ENCODE results near the gene PTGFR.

PTGFR gene

DNA sequence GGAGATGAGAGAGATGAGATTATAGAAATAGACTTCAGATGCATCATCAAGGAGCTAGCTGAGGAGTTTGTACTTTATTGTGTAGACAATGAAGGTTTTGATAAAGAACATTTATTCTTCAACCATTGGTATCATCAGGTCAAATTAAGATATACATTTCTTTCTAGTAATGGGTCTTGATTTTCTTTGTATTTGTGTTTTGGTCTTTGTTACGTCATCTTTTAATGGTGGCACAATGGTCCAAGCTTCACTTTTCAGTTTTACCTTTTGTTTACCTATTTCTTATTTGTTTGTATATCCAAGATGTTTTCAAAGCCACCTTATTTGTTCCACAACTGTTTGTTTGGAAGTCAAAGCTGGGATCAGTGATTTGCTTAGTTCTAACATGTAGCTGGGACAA, 44.5 kb downstream of the PTGFR start:
- Histone ChIP-seq H3K9me2 (replicated peaks; ENCODE audit: low read depth, low read length) (no peaks in the 10 kb centered on the region), H3F3A (ENCODE audit: low read depth) (no peaks in the 10 kb centered on the region), H3K9me3 (ENCODE audit: insufficient read depth, low read depth, low read length) (no peaks in the 10 kb centered on the region), H2AFZ (ENCODE audit: low read length) (no peak overlapping the region), H3K27me3 (ENCODE audit: insufficient read depth, low read length, poor library complexity, severe bottlenecking) (no peaks in the 10 kb centered on the region), H4K20me1 (ENCODE audit: insufficient read depth, low read length, poor library complexity, severe bottlenecking) (no peaks in the 10 kb centered on the region), H3K4me1 (ENCODE audit: insufficient read depth, low read length, poor library complexity, severe bottlenecking) (no peaks in the 10 kb centered on the region), H3K4me3 (ENCODE audit: low read length, poor library complexity, severe bottlenecking) (no peak overlapping the region), H3K4me2 (ENCODE audit: low read depth, low read length, poor library complexity, severe bottlenecking) (no peak overlapping the region), H3K79me2 (ENCODE audit: insufficient read depth, low read length) (no peaks in the 10 kb centered on the region), H3K36me3 (ENCODE audit: insufficient read depth, low read length) (no peaks in the 10 kb centered on the region), H3K9ac (ENCODE audit: low read depth, low read length, poor library complexity, severe bottlenecking) (no peak overlapping the region)
- TF ChIP-seq, protein P1, sequence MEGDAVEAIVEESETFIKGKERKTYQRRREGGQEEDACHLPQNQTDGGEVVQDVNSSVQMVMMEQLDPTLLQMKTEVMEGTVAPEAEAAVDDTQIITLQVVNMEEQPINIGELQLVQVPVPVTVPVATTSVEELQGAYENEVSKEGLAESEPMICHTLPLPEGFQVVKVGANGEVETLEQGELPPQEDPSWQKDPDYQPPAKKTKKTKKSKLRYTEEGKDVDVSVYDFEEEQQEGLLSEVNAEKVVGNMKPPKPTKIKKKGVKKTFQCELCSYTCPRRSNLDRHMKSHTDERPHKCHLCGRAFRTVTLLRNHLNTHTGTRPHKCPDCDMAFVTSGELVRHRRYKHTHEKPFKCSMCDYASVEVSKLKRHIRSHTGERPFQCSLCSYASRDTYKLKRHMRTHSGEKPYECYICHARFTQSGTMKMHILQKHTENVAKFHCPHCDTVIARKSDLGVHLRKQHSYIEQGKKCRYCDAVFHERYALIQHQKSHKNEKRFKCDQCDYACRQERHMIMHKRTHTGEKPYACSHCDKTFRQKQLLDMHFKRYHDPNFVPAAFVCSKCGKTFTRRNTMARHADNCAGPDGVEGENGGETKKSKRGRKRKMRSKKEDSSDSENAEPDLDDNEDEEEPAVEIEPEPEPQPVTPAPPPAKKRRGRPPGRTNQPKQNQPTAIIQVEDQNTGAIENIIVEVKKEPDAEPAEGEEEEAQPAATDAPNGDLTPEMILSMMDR (conservative IDR thresholded peaks at IDR 0.05; ENCODE audit: low read length), result no peak
- TF ChIP-seq EZH2phosphoT487 (IDR thresholded peaks at IDR 0.05; ENCODE audit: borderline replicate concordance), result no peak

DNA sequence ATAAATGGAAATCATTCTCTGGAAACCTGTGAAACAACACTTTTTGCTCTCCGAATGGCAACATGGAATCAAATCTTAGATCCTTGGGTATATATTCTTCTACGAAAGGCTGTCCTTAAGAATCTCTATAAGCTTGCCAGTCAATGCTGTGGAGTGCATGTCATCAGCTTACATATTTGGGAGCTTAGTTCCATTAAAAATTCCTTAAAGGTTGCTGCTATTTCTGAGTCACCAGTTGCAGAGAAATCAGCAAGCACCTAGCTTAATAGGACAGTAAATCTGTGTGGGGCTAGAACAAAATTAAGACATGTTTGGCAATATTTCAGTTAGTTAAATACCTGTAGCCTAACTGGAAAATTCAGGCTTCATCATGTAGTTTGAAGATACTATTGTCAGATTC, 45.7 kb downstream of the PTGFR start:
- no peak for TF ChIP-seq EZH2phosphoT487 (IDR thresholded peaks at IDR 0.05; ENCODE audit: borderline replicate concordance)
- TF ChIP-seq, protein P1 (conservative IDR thresholded peaks at IDR 0.05; ENCODE audit: low read length), result no peak

DNA sequence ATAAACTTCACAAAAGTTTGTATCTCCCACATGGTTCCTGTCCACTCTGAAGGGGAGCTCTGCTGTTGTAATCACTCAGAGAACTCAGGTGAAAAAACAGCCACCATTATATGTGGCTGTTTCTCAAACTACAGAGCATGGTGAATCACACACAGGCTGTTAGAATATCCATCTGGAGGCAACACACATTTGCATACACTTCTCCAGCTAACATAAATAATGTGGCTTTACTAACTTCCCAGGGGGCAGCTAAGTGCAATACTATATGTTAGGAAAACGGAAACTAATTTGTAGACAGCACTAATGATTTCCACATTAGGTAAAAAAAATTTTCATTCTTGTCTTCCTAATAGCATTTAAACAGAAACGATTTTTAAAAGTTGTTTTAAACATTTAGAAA, 49.3 kb downstream of the PTGFR start:
- H2AFZ ChIP-seq (ENCODE audit: low read length), result no peak overlapping the region
- no peak for TF ChIP-seq EZH2phosphoT487 (IDR thresholded peaks at IDR 0.05; ENCODE audit: borderline replicate concordance)
- TF ChIP-seq, protein P1 (conservative IDR thresholded peaks at IDR 0.05; ENCODE audit: low read length), result no peak
- H4K20me1 ChIP-seq (ENCODE audit: insufficient read depth, low read length, poor library complexity, severe bottlenecking), result no peaks in the 10 kb centered on the region
- no peaks in the 10 kb centered on the region for H3K27me3 ChIP-seq (ENCODE audit: insufficient read depth, low read length, poor library complexity, severe bottlenecking)
- H3K36me3 ChIP-seq (ENCODE audit: insufficient read depth, low read length), result no peaks in the 10 kb centered on the region
- H3F3A ChIP-seq (ENCODE audit: low read depth), result no peaks in the 10 kb centered on the region
- no peaks in the 10 kb centered on the region for H3K9me3 ChIP-seq (ENCODE audit: insufficient read depth, low read depth, low read length)
- H3K4me1 ChIP-seq (ENCODE audit: insufficient read depth, low read length, poor library complexity, severe bottlenecking), result no peaks in the 10 kb centered on the region
- H3K79me2 ChIP-seq (ENCODE audit: insufficient read depth, low read length), result no peaks in the 10 kb centered on the region
- H3K9me2 ChIP-seq (replicated peaks; ENCODE audit: low read depth, low read length), result no peaks in the 10 kb centered on the region
- H3K4me3 ChIP-seq (ENCODE audit: low read length, poor library complexity, severe bottlenecking), result no peak overlapping the region
- no peak overlapping the region for H3K9ac ChIP-seq (ENCODE audit: low read depth, low read length, poor library complexity, severe bottlenecking)
- no peak overlapping the region for H3K4me2 ChIP-seq (ENCODE audit: low read depth, low read length, poor library complexity, severe bottlenecking)

More for the DNA sequence above, 45.7 kb downstream of the PTGFR start:
- Histone ChIP-seq H3K27me3 (ENCODE audit: insufficient read depth, low read length, poor library complexity, severe bottlenecking) (no peaks in the 10 kb centered on the region), H4K20me1 (ENCODE audit: insufficient read depth, low read length, poor library complexity, severe bottlenecking) (no peaks in the 10 kb centered on the region), H3K36me3 (ENCODE audit: insufficient read depth, low read length) (no peaks in the 10 kb centered on the region), H3F3A (ENCODE audit: low read depth) (no peaks in the 10 kb centered on the region), H3K4me3 (ENCODE audit: low read length, poor library complexity, severe bottlenecking) (no peak overlapping the region), H3K9ac (ENCODE audit: low read depth, low read length, poor library complexity, severe bottlenecking) (no peak overlapping the region), H3K4me2 (ENCODE audit: low read depth, low read length, poor library complexity, severe bottlenecking) (no peak overlapping the region), H2AFZ (ENCODE audit: low read length) (no peak overlapping the region), H3K9me2 (replicated peaks; ENCODE audit: low read depth, low read length) (no peaks in the 10 kb centered on the region), H3K79me2 (ENCODE audit: insufficient read depth, low read length) (no peaks in the 10 kb centered on the region), H3K4me1 (ENCODE audit: insufficient read depth, low read length, poor library complexity, severe bottlenecking) (no peaks in the 10 kb centered on the region), H3K9me3 (ENCODE audit: insufficient read depth, low read depth, low read length) (no peaks in the 10 kb centered on the region)

All from Loucy (cell line).